Astrocyte (in vitro differentiated cells and primary cell): Measurements from ENCODE around the gene RPS21. TPM values are rescaled to one million over a fixed set of nuclear protein-coding genes. Genes with fewer than 3 reads are reported as not detected.

ENCODE experiments used
- DNase-seq: peaks from one replicate; pipeline ENCODE4 v3.0.0-alpha.2; 2010; ENCODE audit warnings: low read depth
- FAIRE-seq: peaks from 2 replicates; lab custom pipeline; 2011; peaks lifted over from hg19 to GRCh38; lab: Jason Lieb, UNC
- H2AFZ ChIP-seq: 2 replicates; pipeline ENCODE4 v1.6.0; 2012; ENCODE audit warnings: low read depth, low read length, inconsistent platforms
- H3K27ac ChIP-seq: 2 replicates; pipeline ENCODE4 v1.5.1; 2011; ENCODE audit warnings: low read depth, low read length, inconsistent platforms
- H3K27me3 ChIP-seq: 2 replicates; pipeline ENCODE4 v1.6.0; 2011; ENCODE audit warnings: low read length, inconsistent platforms; ENCODE audit not compliant: insufficient read depth
- H3K36me3 ChIP-seq: 2 replicates; pipeline ENCODE4 v1.5.1; 2011; ENCODE audit warnings: low read length, inconsistent platforms; ENCODE audit not compliant: insufficient read depth
- H3K4me1 ChIP-seq: 2 replicates; pipeline ENCODE4 v1.5.1; 2011; ENCODE audit warnings: low read length, inconsistent platforms; ENCODE audit not compliant: insufficient read depth
- H3K4me2 ChIP-seq: 2 replicates; pipeline ENCODE4 v1.6.0; 2012; ENCODE audit warnings: low read length, inconsistent platforms
- H3K4me3 ChIP-seq: 2 replicates; pipeline ENCODE4 v1.5.1; 2011; ENCODE audit warnings: low read depth, mild to moderate bottlenecking, low read length, inconsistent platforms; ENCODE audit not compliant: insufficient read depth
- H3K79me2 ChIP-seq: 2 replicates; pipeline ENCODE4 v1.6.0; 2012; ENCODE audit warnings: mild to moderate bottlenecking, low read length, inconsistent platforms; ENCODE audit not compliant: insufficient read depth
- H3K9ac ChIP-seq: 2 replicates; pipeline ENCODE4 v1.6.0; 2012; ENCODE audit warnings: mild to moderate bottlenecking, low read length, inconsistent platforms
- H3K9me3 ChIP-seq: 2 replicates; pipeline ENCODE4 v1.5.1; 2012; ENCODE audit warnings: low read depth, mild to moderate bottlenecking, low read length, inconsistent platforms; ENCODE audit not compliant: insufficient read depth
- H4K20me1 ChIP-seq: 2 replicates; pipeline ENCODE4 v1.6.0; 2012; ENCODE audit warnings: low read length, inconsistent platforms; ENCODE audit not compliant: insufficient read depth
- H3K27ac Mint-ChIP-seq: one replicate; pipeline ENCODE4 v1.8.0; 2021; ENCODE audit warnings: mild to moderate bottlenecking, mixed read lengths; ENCODE audit not compliant: unreplicated experiment
- H3K27me3 Mint-ChIP-seq: one replicate; pipeline ENCODE4 v1.8.0; 2021; ENCODE audit warnings: low read depth, mixed read lengths; ENCODE audit not compliant: unreplicated experiment
- H3K36me3 Mint-ChIP-seq: one replicate; pipeline ENCODE4 v1.8.0; 2021; ENCODE audit warnings: low read depth, mixed read lengths; ENCODE audit not compliant: unreplicated experiment
- H3K4me1 Mint-ChIP-seq: one replicate; pipeline ENCODE4 v1.8.0; 2021; ENCODE audit warnings: low read depth, mixed read lengths; ENCODE audit not compliant: unreplicated experiment
- H3K4me3 Mint-ChIP-seq: one replicate; pipeline ENCODE4 v1.8.0; 2021; ENCODE audit warnings: mild to moderate bottlenecking, moderate library complexity, mixed read lengths; ENCODE audit not compliant: unreplicated experiment
- H3K9me3 Mint-ChIP-seq: one replicate; pipeline ENCODE4 v1.8.0; 2021; ENCODE audit warnings: mild to moderate bottlenecking, mixed read lengths; ENCODE audit not compliant: unreplicated experiment
- EZH2 ChIP-seq: IDR thresholded peaks from 2 replicates; pipeline ENCODE4 v1.6.1; 2012; ENCODE audit warnings: mild to moderate bottlenecking, low read length, inconsistent platforms; ENCODE audit not compliant: insufficient read depth
- total RNA-seq: library from RNA; stranded (reverse); gene quantifications from 2 replicates; pipeline ENCODE4 v1.2.1, GENCODE V29; 2021
- TF ChIP-seq, protein P1 (sequence below): IDR thresholded peaks from 2 replicates; pipeline ENCODE4 v1.5.1; 2011; ENCODE audit warnings: low read depth, mild to moderate bottlenecking, inconsistent platforms, low read length, moderate library complexity; ENCODE audit not compliant: insufficient read depth

RPS21 gene
- total RNA-seq, 1 donor from 2014 or later, result 1,251 TPM

DNA sequence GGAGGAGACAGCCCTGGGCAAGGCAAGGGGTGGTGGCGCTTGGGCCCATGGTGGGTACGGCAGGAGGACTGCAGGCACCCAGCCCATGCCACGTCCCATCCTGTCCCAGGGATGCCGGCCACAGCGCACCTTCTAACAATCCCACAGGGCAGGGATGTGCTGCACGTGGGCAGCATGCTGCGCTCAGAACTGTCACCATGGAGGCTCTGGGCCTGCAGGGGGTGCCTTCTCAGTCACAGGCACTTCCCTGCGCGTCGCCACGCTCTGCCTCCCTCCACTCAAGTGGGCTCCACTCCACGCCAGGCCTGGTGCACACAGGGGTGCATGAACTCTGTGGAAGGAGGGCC is 17.8 kb downstream of the RPS21 start:
- no peak for DNase-seq
- TF ChIP-seq EZH2, result no peak
- TF ChIP-seq, protein P1, sequence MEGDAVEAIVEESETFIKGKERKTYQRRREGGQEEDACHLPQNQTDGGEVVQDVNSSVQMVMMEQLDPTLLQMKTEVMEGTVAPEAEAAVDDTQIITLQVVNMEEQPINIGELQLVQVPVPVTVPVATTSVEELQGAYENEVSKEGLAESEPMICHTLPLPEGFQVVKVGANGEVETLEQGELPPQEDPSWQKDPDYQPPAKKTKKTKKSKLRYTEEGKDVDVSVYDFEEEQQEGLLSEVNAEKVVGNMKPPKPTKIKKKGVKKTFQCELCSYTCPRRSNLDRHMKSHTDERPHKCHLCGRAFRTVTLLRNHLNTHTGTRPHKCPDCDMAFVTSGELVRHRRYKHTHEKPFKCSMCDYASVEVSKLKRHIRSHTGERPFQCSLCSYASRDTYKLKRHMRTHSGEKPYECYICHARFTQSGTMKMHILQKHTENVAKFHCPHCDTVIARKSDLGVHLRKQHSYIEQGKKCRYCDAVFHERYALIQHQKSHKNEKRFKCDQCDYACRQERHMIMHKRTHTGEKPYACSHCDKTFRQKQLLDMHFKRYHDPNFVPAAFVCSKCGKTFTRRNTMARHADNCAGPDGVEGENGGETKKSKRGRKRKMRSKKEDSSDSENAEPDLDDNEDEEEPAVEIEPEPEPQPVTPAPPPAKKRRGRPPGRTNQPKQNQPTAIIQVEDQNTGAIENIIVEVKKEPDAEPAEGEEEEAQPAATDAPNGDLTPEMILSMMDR, result no peak
- Mint-ChIP-seq H3K4me1 (peaks cover 3% of the 10 kb centered on the region), H3K4me3 (no peak overlapping the region), H3K36me3 (peaks cover 5% of the 10 kb centered on the region), H3K27me3 (peaks cover 7% of the 10 kb centered on the region), H3K9me3 (no peaks in the 10 kb centered on the region), H3K27ac (no peak overlapping the region)
- Histone ChIP-seq H3K79me2 (peaks cover 4% of the 10 kb centered on the region), H3K4me3 (no peak overlapping the region), H3K9ac (no peak overlapping the region), H3K9me3 (no peaks in the 10 kb centered on the region), H3K36me3 (no peaks in the 10 kb centered on the region), H3K27ac (no peak overlapping the region), H2AFZ (no peak overlapping the region), H4K20me1 (peaks cover 29% of the 10 kb centered on the region), H3K27me3 (no peaks in the 10 kb centered on the region), H3K4me1 (peaks cover 8% of the 10 kb centered on the region), H3K4me2 (no peak overlapping the region)
- FAIRE-seq, result no peak

DNA sequence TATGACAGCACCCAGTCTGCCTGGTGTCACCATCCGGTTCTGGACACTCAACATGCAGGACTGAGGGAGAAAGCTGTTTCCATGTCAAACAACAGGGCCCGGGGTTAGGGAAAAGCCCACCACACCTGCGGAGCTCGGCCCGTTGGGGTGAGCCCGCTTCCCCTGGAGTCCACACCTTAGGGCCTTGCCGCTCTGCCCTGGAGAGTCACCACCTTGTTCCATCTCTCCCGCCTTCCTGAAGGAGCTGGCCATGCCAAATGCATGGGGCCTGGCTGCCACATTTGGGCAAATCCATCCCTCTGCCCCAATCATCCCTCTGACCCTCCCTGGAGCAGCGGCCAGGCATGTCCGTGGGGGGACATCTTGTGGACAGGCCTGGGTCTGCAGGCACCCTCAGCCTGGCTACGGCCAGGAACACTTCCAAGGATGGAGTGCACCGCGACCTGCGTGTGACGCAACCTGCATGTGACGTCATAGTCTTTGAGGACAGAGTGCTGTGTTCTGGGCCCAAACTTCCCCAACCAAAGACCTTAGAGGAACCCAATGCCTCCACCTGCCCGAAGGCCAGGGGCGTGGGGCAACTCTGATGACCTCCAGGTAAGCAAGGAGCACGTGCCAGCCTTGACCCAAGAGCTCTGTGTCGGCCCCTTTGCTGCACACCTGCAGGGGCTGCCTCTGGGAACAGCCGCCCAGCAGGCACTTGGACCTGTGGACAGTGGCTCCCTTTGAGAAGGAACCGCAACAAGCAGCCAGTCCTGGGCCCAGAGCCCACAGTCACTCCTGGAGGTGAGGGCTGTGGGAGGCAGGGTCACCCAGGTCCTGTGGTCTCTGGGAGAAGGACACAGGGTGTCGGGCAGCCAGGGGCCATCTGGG is 18.4 kb downstream of the RPS21 start:
- peaks cover 5% of the 10 kb centered on the region for H3K36me3 Mint-ChIP-seq
- H3K27ac Mint-ChIP-seq, result no peak overlapping the region
- TF ChIP-seq, protein P1, result peak; percentile 53
- TF ChIP-seq EZH2, result no peak
- no peaks in the 10 kb centered on the region for H3K9me3 Mint-ChIP-seq
- H3K4me1 Mint-ChIP-seq, result peaks cover 3% of the 10 kb centered on the region
- Histone ChIP-seq H3K27ac (no peak overlapping the region), H3K27me3 (no peaks in the 10 kb centered on the region), H2AFZ (no peak overlapping the region), H3K9ac (peak overlapping the region; percentile 84), H4K20me1 (peaks cover 29% of the 10 kb centered on the region), H3K4me3 (no peak overlapping the region), H3K9me3 (no peaks in the 10 kb centered on the region), H3K4me2 (peak overlapping the region; percentile 96), H3K36me3 (no peaks in the 10 kb centered on the region), H3K4me1 (peaks cover 8% of the 10 kb centered on the region), H3K79me2 (peaks cover 4% of the 10 kb centered on the region)
- peaks cover 9% of the 10 kb centered on the region for H3K27me3 Mint-ChIP-seq
- DNase-seq (peak; percentile 35), FAIRE-seq (no peak)
- peak overlapping the region; percentile 72 for H3K4me3 Mint-ChIP-seq
